ENCODE results near the gene LDHAL6A.
"Not testable (repeated sequence)": the region's sequence is repeated elsewhere in the genome, so short reads cannot be mapped to it uniquely, and the experiment has no call there.

Gene LDHAL6A

GRCh38 chr11:18455686-18456372 lies at the start of gene LDHAL6A:
Gene LDHAL6A, plus strand, starts transcription at chr11:18455856. Its CDS starts 825 bp downstream, at chr11:18456681.
- DNase-seq = peak; percentile 3

GRCh38 chr11:18407400-18407799 lies 48.3 kb upstream of the LDHAL6A start:
- DNase-seq = not testable (repeated sequence)

GRCh38 chr11:18408558-18409291 lies 46.9 kb upstream of the LDHAL6A start:
- no peak for DNase-seq

GRCh38 chr11:18416459-18416858 lies 39.2 kb upstream of the LDHAL6A start:
- DNase-seq = no peak

- no peak for DNase-seq
These were observed 36.6 kb upstream of the LDHAL6A start for GRCh38 chr11:18419040-18419439.

- no peak for DNase-seq
These were observed 35.6 kb upstream of the LDHAL6A start for GRCh38 chr11:18420067-18420466.

GRCh38 chr11:18427240-18427639 lies 28.4 kb upstream of the LDHAL6A start:
- DNase-seq = no peak

- no peak for DNase-seq
These were observed 26.3 kb upstream of the LDHAL6A start for GRCh38 chr11:18429332-18429731.

- DNase-seq = no peak
These were observed 17.0 kb upstream of the LDHAL6A start for GRCh38 chr11:18438691-18439090.

GRCh38 chr11:18449251-18449650 lies 6.4 kb upstream of the LDHAL6A start:
- no peak for DNase-seq

- DNase-seq = no peak
These were observed 2.7 kb upstream of the LDHAL6A start for GRCh38 chr11:18452927-18453326.

GRCh38 chr11:18457450-18457849 lies 1.8 kb downstream of the LDHAL6A start:
- no peak for DNase-seq

- no peak for DNase-seq
These were observed 4.0 kb downstream of the LDHAL6A start for GRCh38 chr11:18459634-18460033.

- no peak for DNase-seq
These were observed 6.3 kb downstream of the LDHAL6A start for GRCh38 chr11:18461909-18462308.

- no peak for DNase-seq
These were observed 7.8 kb downstream of the LDHAL6A start for GRCh38 chr11:18463439-18463838.

GRCh38 chr11:18466402-18466801 lies 10.7 kb downstream of the LDHAL6A start:
- no peak for DNase-seq

GRCh38 chr11:18468059-18468458 lies 12.4 kb downstream of the LDHAL6A start:
- no peak for DNase-seq

GRCh38 chr11:18468961-18469360 lies 13.3 kb downstream of the LDHAL6A start:
- DNase-seq = no peak

- DNase-seq = no peak
These were observed 16.3 kb downstream of the LDHAL6A start for GRCh38 chr11:18471995-18472394.

- no peak for DNase-seq
These were observed 16.9 kb downstream of the LDHAL6A start for GRCh38 chr11:18472587-18472986.

GRCh38 chr11:18479063-18479462 lies 23.4 kb downstream of the LDHAL6A start:
- no peak for DNase-seq

- no peak for DNase-seq
These were observed 30.4 kb downstream of the LDHAL6A start for GRCh38 chr11:18485913-18486528.

- no peak for DNase-seq
These were observed 34.7 kb downstream of the LDHAL6A start for GRCh38 chr11:18490319-18490718.

Data from stimulated activated CD4-positive, alpha-beta T cell treated with anti-CD3 and anti-CD28 coated beads, Interleukin-4, amount 100 ng/mL, for 1 hour (primary cell).